Fibroblast of lung (primary cell): Measurements from ENCODE around the gene ATPAF2.

Experiments used
- CTCF ChIP-seq, 2 donors: IDR thresholded peaks in 1 of 2; conservative IDR thresholded peaks in 1 of 2; 1 replicate in 1 of 2; 2 replicates in 1 of 2; pipeline ENCODE4 v1.5.1; 2011 to 2012; ENCODE audit warnings: low read length in 2 of 2, control low read depth in 1 of 2, inconsistent platforms in 1 of 2, low read depth in 1 of 2, mild to moderate bottlenecking in 1 of 2
- EZH2 ChIP-seq: IDR thresholded peaks from 2 replicates; pipeline ENCODE4 v1.5.1; 2012; ENCODE audit warnings: low read length, control low read depth, mild to moderate bottlenecking; ENCODE audit errors: missing control alignments

DNA sequence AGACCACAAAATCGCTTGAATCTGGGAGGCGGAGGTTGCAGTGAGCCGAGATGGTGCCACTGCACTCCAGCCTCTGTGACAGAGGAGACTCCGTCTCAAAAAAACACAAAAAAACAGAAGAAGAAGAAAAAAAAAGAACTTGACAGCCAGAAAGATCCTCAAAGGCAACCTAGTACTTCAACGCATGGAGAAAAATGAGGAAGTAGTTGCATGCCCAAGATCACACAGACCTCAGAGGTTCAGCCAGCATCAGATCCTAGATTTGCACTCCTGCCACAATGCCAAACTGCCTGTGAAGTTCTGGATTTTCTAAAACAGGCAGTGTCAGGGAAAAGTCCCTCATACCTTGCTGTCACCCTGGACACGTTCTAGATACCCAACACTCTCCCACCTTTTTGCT is 1.5 kb downstream of the ATPAF2 start:
- TF ChIP-seq CTCF (conservative IDR thresholded peaks at IDR 0.05 in 1 of 2, IDR thresholded peaks at IDR 0.05 in 1 of 2; ENCODE audit: low read depth in 1 of 2, low read length in 2 of 2) (no peak), EZH2 (no peak)
